Measurements from ENCODE around the gene MTARC1. TPM values are rescaled to one million over a fixed set of nuclear protein-coding genes. Genes with fewer than 3 reads are reported as not detected.

MTARC1 gene
- total and polyA plus RNA-seq, 10 of the 15 experiments (the other 5 are each of a cell fraction or from before 2014, with no cell fraction given) = 0.23 to 1.5 (median 0.48) TPM

DNA sequence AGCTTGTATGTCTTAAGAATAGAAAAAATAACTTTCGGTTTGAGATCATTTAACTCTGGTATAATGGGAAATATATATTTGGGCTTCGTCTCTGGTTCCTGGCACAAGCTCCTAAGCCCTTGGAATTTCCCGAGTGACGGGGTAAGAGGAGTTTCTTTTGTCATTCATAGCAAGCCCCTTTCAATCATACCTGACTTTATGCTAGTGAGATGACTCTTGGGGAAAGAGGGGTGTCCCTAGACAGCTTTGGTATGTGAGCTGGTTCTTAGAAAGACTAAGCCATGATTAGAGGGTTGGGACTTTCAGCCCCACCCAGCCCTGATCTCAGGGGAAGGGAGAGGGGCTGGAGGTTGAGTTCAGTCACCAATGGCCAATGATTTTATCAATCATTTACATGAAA, 13.9 kb upstream of the MTARC1 start:
- Histone ChIP-seq H2AFZ (ENCODE audit: control insufficient read depth, low read depth, low read length) (no peak overlapping the region), H3K4me2 (ENCODE audit: control insufficient read depth, insufficient read depth) (no peak overlapping the region), H3K4me3 (no peak overlapping the region), H3K36me3 (ENCODE audit: control insufficient read depth in 2 of 2, insufficient read depth in 2 of 2, low read length in 1 of 2) (no peaks in the 10 kb centered on the region), H4K20me1 (ENCODE audit: control insufficient read depth, insufficient read depth) (no peaks in the 10 kb centered on the region), H3K4me1 (ENCODE audit: control insufficient read depth, insufficient read depth, low read length) (no peaks in the 10 kb centered on the region; the same call in none of the 2 replicates), H3K9ac (ENCODE audit: control insufficient read depth, insufficient read depth, low read length) (no peak overlapping the region), H3K27me3 (replicated peaks in 1 of 2; ENCODE audit: control insufficient read depth in 2 of 2, insufficient read depth in 2 of 2, low read length in 1 of 2) (no peaks in the 10 kb centered on the region), H3K27ac (ENCODE audit: control insufficient read depth, insufficient read depth) (no peak overlapping the region), H3K9me3 (replicated peaks; ENCODE audit: control insufficient read depth, insufficient read depth, low read length) (no peaks in the 10 kb centered on the region; the same call in 2 of the 3 replicates), H3K79me2 (ENCODE audit: control insufficient read depth, insufficient read depth, low read length) (no peaks in the 10 kb centered on the region)
- TF ChIP-seq, protein P1, sequence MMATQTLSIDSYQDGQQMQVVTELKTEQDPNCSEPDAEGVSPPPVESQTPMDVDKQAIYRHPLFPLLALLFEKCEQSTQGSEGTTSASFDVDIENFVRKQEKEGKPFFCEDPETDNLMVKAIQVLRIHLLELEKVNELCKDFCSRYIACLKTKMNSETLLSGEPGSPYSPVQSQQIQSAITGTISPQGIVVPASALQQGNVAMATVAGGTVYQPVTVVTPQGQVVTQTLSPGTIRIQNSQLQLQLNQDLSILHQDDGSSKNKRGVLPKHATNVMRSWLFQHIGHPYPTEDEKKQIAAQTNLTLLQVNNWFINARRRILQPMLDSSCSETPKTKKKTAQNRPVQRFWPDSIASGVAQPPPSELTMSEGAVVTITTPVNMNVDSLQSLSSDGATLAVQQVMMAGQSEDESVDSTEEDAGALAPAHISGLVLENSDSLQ (IDR thresholded peaks at IDR 0.05) = peak; percentile 64
- TF ChIP-seq CHD2 (IDR thresholded peaks at IDR 0.05; ENCODE audit: borderline replicate concordance, low read depth, low read length) = no peak
- TF ChIP-seq EED (IDR thresholded peaks at IDR 0.05; ENCODE audit: low read depth) = no peak
- no peak for TF ChIP-seq ZNF207 (IDR thresholded peaks at IDR 0.05; ENCODE audit: borderline replicate concordance)
- FAIRE-seq (no peak), DNase-seq (ENCODE audit: low read depth, low spot score) (no peak), ATAC-seq (peak; percentile 49)
- ChIA-PET POLR2A (interaction anchor here (0.8 kb wide), 1 partner anchor 71 kb away, joined by 3 read pairs; no protein-coding TSS in a partner anchor), SMC1A (ENCODE audit: uncharacterized antibody, unreplicated experiment) (interaction anchor here (0.6 to 2.2 kb wide), 8 partner anchors 12 to 553 kb away, joined by 3 to 7 read pairs (median 4); no protein-coding TSS in a partner anchor), RAD21 (ENCODE audit: unreplicated experiment) (interaction anchor here (1.1 to 5.5 kb wide), 3 partner anchors 39 to 553 kb away, joined by 3 to 33 read pairs (median 16); no protein-coding TSS in a partner anchor), CTCF (interaction anchor here (0.8 to 6.2 kb wide), 16 partner anchors 10 to 553 kb away, joined by 3 to 52 read pairs (median 4); partner anchors contain the start of genes MTARC1 and MTARC2)
- in situ Hi-C loops (cut with MboI) = loop anchor here (10.0 kb wide), 1 partner anchor 88 kb away; no protein-coding TSS in a partner anchor
- no TSS peak for BruUV-seq (replicated peaks)
- 2% methylated on average over 4 of the region's 4 CpGs for WGBS (ENCODE audit: insufficient coverage, insufficient replicate concordance, low lambda C conversion rate, missing lambda C conversion rate)
- intact Hi-C loops (cut with micrococcal nuclease; ENCODE audit: unreplicated experiment) = loop anchor here (10.0 kb wide), 1 partner anchor 228 kb away; no protein-coding TSS in a partner anchor

Measured in GM12878 (cell line).